ENCODE results near the gene PCDHA3. TPM values are rescaled to one million over a fixed set of nuclear protein-coding genes. Genes with fewer than 3 reads are reported as not detected.

Gene PCDHA3
- total RNA-seq (2021; ENCODE audit: unreplicated experiment) (not detected), Bru-seq, nascent RNA (not detected), BruChase-seq, experiment 1, labeled RNA remaining after a 2-hour chase (percentile 8 among the genes with signal in this experiment), BruChase-seq, experiment 2, labeled RNA remaining after a 6-hour chase (not detected)
- polyA plus RNA-seq (2012; ENCODE audit: insufficient read length) = 0.38 TPM
- long read RNA-seq = 0 reads

DNA sequence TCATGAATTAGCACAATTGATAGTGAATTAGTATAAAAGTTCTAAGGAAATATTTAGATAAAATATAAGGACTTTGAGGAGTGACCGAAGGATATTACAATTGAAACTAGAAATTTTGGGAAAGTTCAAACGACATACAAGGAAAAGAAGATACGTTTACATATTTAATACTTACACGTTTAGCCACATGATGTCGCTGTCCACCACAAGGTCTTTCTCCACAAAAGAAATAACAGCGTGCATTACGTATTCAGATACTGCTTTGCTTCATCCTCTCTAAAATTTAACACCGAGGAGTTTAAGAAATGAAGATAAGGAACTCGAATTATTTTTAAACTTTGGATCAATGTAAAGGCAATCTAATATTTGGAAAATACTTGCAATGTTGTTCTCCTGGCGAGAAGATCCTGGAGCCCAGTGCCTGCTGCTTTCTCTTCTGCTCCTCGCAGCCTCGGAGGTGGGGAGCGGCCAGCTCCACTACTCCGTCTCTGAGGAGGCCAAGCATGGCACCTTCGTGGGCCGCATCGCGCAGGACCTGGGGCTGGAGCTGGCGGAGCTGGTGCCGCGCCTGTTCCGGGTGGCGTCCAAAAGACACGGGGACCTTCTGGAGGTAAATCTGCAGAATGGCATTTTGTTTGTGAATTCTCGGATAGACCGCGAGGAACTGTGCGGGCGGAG, at the start of gene PCDHA3:
PCDHA3 (plus strand) TSS at position 242 of the 678 bp plus-strand sequence.
- POLR2A ChIA-PET = no interaction called here

DNA sequence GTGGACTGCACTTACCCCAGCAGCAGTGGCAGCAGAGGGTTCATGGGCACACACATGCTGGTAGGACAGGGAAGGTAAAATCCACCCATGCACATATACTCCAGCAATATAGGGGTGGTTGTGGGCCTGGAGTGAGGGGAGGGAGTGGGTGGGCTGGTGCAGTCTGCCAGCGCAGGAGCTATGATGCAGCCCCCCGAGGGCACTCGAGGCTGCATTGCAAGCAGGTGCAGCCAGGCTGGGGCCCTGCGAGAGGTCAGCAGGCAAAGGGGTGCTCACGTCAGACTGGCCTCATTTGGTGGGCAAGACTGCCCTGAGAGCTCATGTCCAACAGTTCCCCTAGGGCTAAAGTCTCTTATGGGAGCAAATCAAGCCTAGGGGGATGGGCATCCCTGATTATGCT, 47.3 kb upstream of the PCDHA3 start:
- intact Hi-C loops (cut with micrococcal nuclease; ENCODE audit: unreplicated experiment) = no loop called here
- CTCF ChIA-PET = no interaction called here
- Histone ChIP-seq H3K36me3 (ENCODE audit: control insufficient read depth, insufficient read depth, low read length) (no peaks in the 10 kb centered on the region), H3K4me1 (ENCODE audit: control insufficient read depth, insufficient read depth, low read length) (no peaks in the 10 kb centered on the region), H3K27me3 (ENCODE audit: control insufficient read depth, insufficient read depth, low read length) (no peaks in the 10 kb centered on the region), H3K27ac (ENCODE audit: low read length) (no peak overlapping the region), H3K9me3 (ENCODE audit: control insufficient read depth, insufficient read depth, low read depth, low read length) (peaks cover 25% of the 10 kb centered on the region; the same call in 1 of the 2 replicates), H3K4me3 (ENCODE audit: low read depth in 2 of 2, low read length in 2 of 2) (no peak overlapping the region)
- TF ChIP-seq TCF7L2 (IDR thresholded peaks at IDR 0.05; ENCODE audit: low read depth, low read length) = no peak
- TF ChIP-seq, protein P1, sequence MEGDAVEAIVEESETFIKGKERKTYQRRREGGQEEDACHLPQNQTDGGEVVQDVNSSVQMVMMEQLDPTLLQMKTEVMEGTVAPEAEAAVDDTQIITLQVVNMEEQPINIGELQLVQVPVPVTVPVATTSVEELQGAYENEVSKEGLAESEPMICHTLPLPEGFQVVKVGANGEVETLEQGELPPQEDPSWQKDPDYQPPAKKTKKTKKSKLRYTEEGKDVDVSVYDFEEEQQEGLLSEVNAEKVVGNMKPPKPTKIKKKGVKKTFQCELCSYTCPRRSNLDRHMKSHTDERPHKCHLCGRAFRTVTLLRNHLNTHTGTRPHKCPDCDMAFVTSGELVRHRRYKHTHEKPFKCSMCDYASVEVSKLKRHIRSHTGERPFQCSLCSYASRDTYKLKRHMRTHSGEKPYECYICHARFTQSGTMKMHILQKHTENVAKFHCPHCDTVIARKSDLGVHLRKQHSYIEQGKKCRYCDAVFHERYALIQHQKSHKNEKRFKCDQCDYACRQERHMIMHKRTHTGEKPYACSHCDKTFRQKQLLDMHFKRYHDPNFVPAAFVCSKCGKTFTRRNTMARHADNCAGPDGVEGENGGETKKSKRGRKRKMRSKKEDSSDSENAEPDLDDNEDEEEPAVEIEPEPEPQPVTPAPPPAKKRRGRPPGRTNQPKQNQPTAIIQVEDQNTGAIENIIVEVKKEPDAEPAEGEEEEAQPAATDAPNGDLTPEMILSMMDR (IDR thresholded peaks at IDR 0.05) = no peak
- no peak for TF ChIP-seq POLR2AphosphoS5 (IDR thresholded peaks at IDR 0.05; ENCODE audit: low read depth, low read length)
- TF ChIP-seq SIN3A (IDR thresholded peaks at IDR 0.05; ENCODE audit: borderline replicate concordance, insufficient read depth, low read depth, low read length) = no peak
- TF ChIP-seq, protein P2, sequence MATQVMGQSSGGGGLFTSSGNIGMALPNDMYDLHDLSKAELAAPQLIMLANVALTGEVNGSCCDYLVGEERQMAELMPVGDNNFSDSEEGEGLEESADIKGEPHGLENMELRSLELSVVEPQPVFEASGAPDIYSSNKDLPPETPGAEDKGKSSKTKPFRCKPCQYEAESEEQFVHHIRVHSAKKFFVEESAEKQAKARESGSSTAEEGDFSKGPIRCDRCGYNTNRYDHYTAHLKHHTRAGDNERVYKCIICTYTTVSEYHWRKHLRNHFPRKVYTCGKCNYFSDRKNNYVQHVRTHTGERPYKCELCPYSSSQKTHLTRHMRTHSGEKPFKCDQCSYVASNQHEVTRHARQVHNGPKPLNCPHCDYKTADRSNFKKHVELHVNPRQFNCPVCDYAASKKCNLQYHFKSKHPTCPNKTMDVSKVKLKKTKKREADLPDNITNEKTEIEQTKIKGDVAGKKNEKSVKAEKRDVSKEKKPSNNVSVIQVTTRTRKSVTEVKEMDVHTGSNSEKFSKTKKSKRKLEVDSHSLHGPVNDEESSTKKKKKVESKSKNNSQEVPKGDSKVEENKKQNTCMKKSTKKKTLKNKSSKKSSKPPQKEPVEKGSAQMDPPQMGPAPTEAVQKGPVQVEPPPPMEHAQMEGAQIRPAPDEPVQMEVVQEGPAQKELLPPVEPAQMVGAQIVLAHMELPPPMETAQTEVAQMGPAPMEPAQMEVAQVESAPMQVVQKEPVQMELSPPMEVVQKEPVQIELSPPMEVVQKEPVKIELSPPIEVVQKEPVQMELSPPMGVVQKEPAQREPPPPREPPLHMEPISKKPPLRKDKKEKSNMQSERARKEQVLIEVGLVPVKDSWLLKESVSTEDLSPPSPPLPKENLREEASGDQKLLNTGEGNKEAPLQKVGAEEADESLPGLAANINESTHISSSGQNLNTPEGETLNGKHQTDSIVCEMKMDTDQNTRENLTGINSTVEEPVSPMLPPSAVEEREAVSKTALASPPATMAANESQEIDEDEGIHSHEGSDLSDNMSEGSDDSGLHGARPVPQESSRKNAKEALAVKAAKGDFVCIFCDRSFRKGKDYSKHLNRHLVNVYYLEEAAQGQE (IDR thresholded peaks at IDR 0.05; ENCODE audit: insufficient read depth in 1 of 2, low read depth in 2 of 2, low read length in 1 of 2) = no peak
- DNase-seq (ENCODE audit: low read depth, low spot score) (no peak), ATAC-seq (no peak)
- POLR2A ChIA-PET = no interaction called here
- no TSS peak for BruUV-seq (replicated peaks)
- in situ Hi-C loops (cut with HindIII; ENCODE audit: low pct_unique_long_range_greater_than_20kb, low sequenced_read_pairs) = no loop called here

More for the DNA sequence above, at the start of gene PCDHA3:
- ATAC-seq (no peak), DNase-seq (ENCODE audit: low read depth, low spot score) (no peak)
- in situ Hi-C loops (cut with HindIII; ENCODE audit: low pct_unique_long_range_greater_than_20kb, low sequenced_read_pairs) (no loop called here), intact Hi-C loops (cut with micrococcal nuclease; ENCODE audit: unreplicated experiment) (no loop called here)
- Histone ChIP-seq H3K27ac (ENCODE audit: low read length) (no peak within 1 kb of the TSS), H3K27me3 (ENCODE audit: control insufficient read depth, insufficient read depth, low read length) (no peaks in the 10 kb centered on the region), H3K4me1 (ENCODE audit: control insufficient read depth, insufficient read depth, low read length) (no peaks in the 10 kb centered on the region), H3K9me3 (ENCODE audit: control insufficient read depth, insufficient read depth, low read depth, low read length) (peaks cover 29% of the 10 kb centered on the region), H3K36me3 (ENCODE audit: control insufficient read depth, insufficient read depth, low read length) (no peaks in the 10 kb centered on the region), H3K4me3 (ENCODE audit: low read depth in 2 of 2, low read length in 2 of 2) (no peak within 1 kb of the TSS)
- CTCF ChIA-PET = no interaction called here
- TF ChIP-seq, protein P1 (IDR thresholded peaks at IDR 0.05) = no peak; the same call in 1 of the 2 replicates
- TF ChIP-seq TCF7L2 (IDR thresholded peaks at IDR 0.05; ENCODE audit: low read depth, low read length) (no peak), SIN3A (IDR thresholded peaks at IDR 0.05; ENCODE audit: borderline replicate concordance, insufficient read depth, low read depth, low read length) (no peak), POLR2AphosphoS5 (IDR thresholded peaks at IDR 0.05; ENCODE audit: low read depth, low read length) (no peak)
- TF ChIP-seq, protein P2 (IDR thresholded peaks at IDR 0.05; ENCODE audit: insufficient read depth in 1 of 2, low read depth in 2 of 2, low read length in 1 of 2) = no peak
- BruUV-seq (replicated peaks) = no TSS peak

Data from Panc1 (cell line).